ENCODE data around the gene RPP30. TPM values are rescaled to one million over a fixed set of nuclear protein-coding genes. Genes with fewer than 3 reads are reported as not detected.
"Not testable (repeated sequence)": the region's sequence is repeated elsewhere in the genome, so short reads cannot be mapped to it uniquely, and the experiment has no call there.

Gene RPP30
- total RNA-seq, 4 donors from 2014 or later: 34.4 to 57.5 (median 38.7) TPM

DNA sequence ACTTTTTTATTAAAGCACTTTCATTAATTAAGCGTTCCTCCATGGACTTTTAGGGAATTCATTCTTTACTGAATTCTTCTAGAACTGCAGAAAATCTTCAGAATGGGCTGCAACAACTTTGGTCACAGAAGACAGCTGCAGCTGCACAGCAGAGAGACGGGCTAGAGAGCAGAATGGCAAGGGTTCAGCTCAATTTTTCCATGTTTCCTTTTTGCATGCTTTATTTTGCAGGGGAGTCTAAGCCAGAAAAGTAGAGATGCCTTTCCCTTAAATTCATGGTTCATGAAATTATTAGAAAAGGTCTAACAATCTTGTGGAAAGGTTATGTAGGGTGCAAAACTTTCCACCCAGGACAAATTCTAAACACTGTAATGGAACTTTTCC, 64.5 kb downstream of the RPP30 start:
- Histone ChIP-seq H3K27me3 (no peaks in the 10 kb centered on the region), H3K4me3 (no peak overlapping the region), H3K27ac (no peak overlapping the region), H3K9me3 (no peaks in the 10 kb centered on the region), H3K36me3 (no peaks in the 10 kb centered on the region), H3K4me1 (no peaks in the 10 kb centered on the region)
- 61% methylated on average over 2 of the region's 2 CpGs for WGBS
- DNase-seq (ENCODE audit: low spot score in 2 of 2): no peak
- TF ChIP-seq POLR2AphosphoS5 (IDR thresholded peaks at IDR 0.05) (no peak), EP300 (IDR thresholded peaks at IDR 0.05) (no peak), POLR2A (IDR thresholded peaks at IDR 0.05) (no peak), CTCF (IDR thresholded peaks at IDR 0.05) (no peak)

DNA sequence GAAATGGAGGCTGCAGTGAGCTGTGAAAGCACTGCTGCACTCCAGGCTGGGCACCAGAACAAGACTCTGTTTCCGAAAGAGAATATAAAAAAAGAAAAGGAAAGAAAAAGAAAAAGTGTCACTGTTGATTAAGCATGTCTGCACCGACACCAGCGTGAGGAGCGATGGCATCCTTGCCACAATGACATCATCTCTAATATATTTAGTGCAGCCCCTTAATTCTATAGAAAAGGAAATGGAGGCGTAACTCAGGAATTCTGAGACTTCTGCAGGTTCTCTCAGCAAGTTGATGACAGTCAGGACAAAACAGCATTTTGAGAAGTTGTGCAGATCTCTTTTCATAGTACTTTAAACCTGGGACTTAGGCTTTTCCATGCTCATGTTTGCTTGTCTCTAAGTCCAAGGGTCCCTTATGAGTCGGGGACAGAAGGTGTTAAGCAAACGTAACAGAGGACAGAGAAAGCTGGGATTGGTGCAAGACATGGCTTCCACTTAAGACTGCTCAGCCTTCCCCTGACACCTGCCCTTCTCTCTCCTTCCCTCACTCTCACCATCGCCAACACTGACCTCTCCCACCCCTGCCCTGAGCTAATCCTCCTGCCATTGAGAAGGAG, 66.0 kb downstream of the RPP30 start:
- no peak for DNase-seq (ENCODE audit: low spot score in 2 of 2)
- H3K9me3 ChIP-seq: no peaks in the 10 kb centered on the region
- 91% methylated on average over 8 of the region's 8 CpGs for WGBS
- no peak overlapping the region for H3K4me3 ChIP-seq
- TF ChIP-seq EP300 (IDR thresholded peaks at IDR 0.05) (no peak), CTCF (IDR thresholded peaks at IDR 0.05) (no peak), POLR2AphosphoS5 (IDR thresholded peaks at IDR 0.05) (no peak), POLR2A (IDR thresholded peaks at IDR 0.05) (no peak)
- H3K36me3 ChIP-seq: no peaks in the 10 kb centered on the region
- H3K4me1 ChIP-seq: no peaks in the 10 kb centered on the region
- no peak overlapping the region for H3K27ac ChIP-seq
- no peaks in the 10 kb centered on the region for H3K27me3 ChIP-seq

- 55% methylated on average over 1 of the region's 1 CpG for WGBS
- Histone ChIP-seq H3K4me1 (no peaks in the 10 kb centered on the region), H3K27ac (no peak overlapping the region), H3K9me3 (no peaks in the 10 kb centered on the region), H3K4me3 (no peak overlapping the region), H3K27me3 (no peaks in the 10 kb centered on the region), H3K36me3 (no peaks in the 10 kb centered on the region)
- no peak for TF ChIP-seq CTCF (IDR thresholded peaks at IDR 0.05)
- no peak for TF ChIP-seq POLR2AphosphoS5 (IDR thresholded peaks at IDR 0.05)
- no peak for TF ChIP-seq EP300 (IDR thresholded peaks at IDR 0.05)
- no peak for TF ChIP-seq POLR2A (IDR thresholded peaks at IDR 0.05)
- no peak for DNase-seq (ENCODE audit: low spot score in 2 of 2)
These were observed 67.3 kb downstream of the RPP30 start for GRCh38 chr10:90939116-90939515.

- DNase-seq (ENCODE audit: low spot score in 2 of 2): no peak
- H3K36me3 ChIP-seq: no peaks in the 10 kb centered on the region
- H3K27me3 ChIP-seq: no peaks in the 10 kb centered on the region
- H3K9me3 ChIP-seq: no peaks in the 10 kb centered on the region
- H3K4me3 ChIP-seq: no peak overlapping the region
- H3K27ac ChIP-seq: no peak overlapping the region
- TF ChIP-seq POLR2AphosphoS5 (IDR thresholded peaks at IDR 0.05) (no peak), EP300 (IDR thresholded peaks at IDR 0.05) (no peak), CTCF (IDR thresholded peaks at IDR 0.05) (no peak), POLR2A (IDR thresholded peaks at IDR 0.05) (no peak)
- no peaks in the 10 kb centered on the region for H3K4me1 ChIP-seq
- 94% methylated on average over 6 of the region's 6 CpGs for WGBS
These were observed 67.9 kb downstream of the RPP30 start for GRCh38 chr10:90939648-90940047.

DNA sequence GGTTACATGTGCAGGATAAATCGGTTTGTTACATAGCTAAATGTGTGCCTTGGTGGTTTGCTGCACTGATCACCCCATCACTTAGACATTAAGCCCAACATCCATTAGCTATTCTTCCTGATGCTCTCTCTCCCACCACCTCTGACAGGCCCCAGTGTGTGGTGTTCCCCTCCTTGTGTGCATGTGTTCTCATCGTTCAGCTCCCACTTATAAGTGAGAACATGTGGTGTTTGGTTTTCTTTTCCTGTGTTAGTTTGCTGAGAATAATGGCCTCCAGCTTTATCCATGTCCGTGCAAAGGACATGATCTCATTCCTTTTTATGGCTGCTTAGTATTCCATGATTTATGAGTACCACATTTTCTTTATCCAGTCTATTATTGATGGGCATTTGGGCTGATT, 71.2 kb downstream of the RPP30 start:
- 72% methylated on average over 3 of the region's 3 CpGs for WGBS

GRCh38 chr10:90944749-90945148, 73.0 kb downstream of the RPP30 start:
- no peaks in the 10 kb centered on the region for H3K27me3 ChIP-seq
- no peaks in the 10 kb centered on the region for H3K36me3 ChIP-seq
- no peak overlapping the region for H3K27ac ChIP-seq
- no peaks in the 10 kb centered on the region for H3K9me3 ChIP-seq
- no peak for DNase-seq (ENCODE audit: low spot score in 2 of 2)
- WGBS: 0% methylated on average over 1 of the region's 1 CpG
- TF ChIP-seq EP300 (IDR thresholded peaks at IDR 0.05) (no peak), POLR2A (IDR thresholded peaks at IDR 0.05) (no peak), POLR2AphosphoS5 (IDR thresholded peaks at IDR 0.05) (no peak), CTCF (IDR thresholded peaks at IDR 0.05) (no peak)
- no peaks in the 10 kb centered on the region for H3K4me1 ChIP-seq
- H3K4me3 ChIP-seq: no peak overlapping the region

More for the DNA sequence above, 71.2 kb downstream of the RPP30 start:
- not testable (repeated sequence) for H3K36me3 ChIP-seq; H3K9me3 ChIP-seq; H3K4me1 ChIP-seq; H3K27me3 ChIP-seq; H3K27ac ChIP-seq; DNase-seq (ENCODE audit: low spot score in 2 of 2); H3K4me3 ChIP-seq
